ENCODE results near the gene ACADM. TPM values are rescaled to one million over a fixed set of nuclear protein-coding genes. Genes with fewer than 3 reads are reported as not detected.

The ACADM gene
- total RNA-seq, 1 experiment from 2014 or later: 21.6 TPM

GRCh38 chr1:75696000-75696399 is 28.5 kb upstream of the ACADM start:
- DNase-seq: no peak
- no peaks in the 10 kb centered on the region for H3K4me1 Mint-ChIP-seq (ENCODE audit: low read depth, unreplicated experiment)
- no peak overlapping the region for H3K4me3 Mint-ChIP-seq (ENCODE audit: low read depth, unreplicated experiment)
- H3K9me3 Mint-ChIP-seq (ENCODE audit: low read depth, unreplicated experiment): peaks cover 6% of the 10 kb centered on the region
- peaks cover 26% of the 10 kb centered on the region for H3K27me3 Mint-ChIP-seq (ENCODE audit: unreplicated experiment)
- H3K27ac Mint-ChIP-seq (ENCODE audit: unreplicated experiment): no peak overlapping the region
- BruUV-seq (replicated peaks): no TSS peak
- H3K36me3 Mint-ChIP-seq (ENCODE audit: insufficient read depth, unreplicated experiment): no peaks in the 10 kb centered on the region
- TF ChIP-seq CTCF (IDR thresholded peaks at IDR 0.05; ENCODE audit: unreplicated experiment): no peak
- intact Hi-C loops (cut with micrococcal nuclease; ENCODE audit: unreplicated experiment): no loop called here
- CTCF ChIA-PET: no interaction called here

GRCh38 chr1:75707191-75707590 is 17.3 kb upstream of the ACADM start:
- no peak overlapping the region for H3K4me3 Mint-ChIP-seq (ENCODE audit: low read depth, unreplicated experiment)
- no peaks in the 10 kb centered on the region for H3K9me3 Mint-ChIP-seq (ENCODE audit: low read depth, unreplicated experiment)
- H3K4me1 Mint-ChIP-seq (ENCODE audit: low read depth, unreplicated experiment): no peaks in the 10 kb centered on the region
- BruUV-seq (replicated peaks): no TSS peak
- H3K36me3 Mint-ChIP-seq (ENCODE audit: insufficient read depth, unreplicated experiment): no peaks in the 10 kb centered on the region
- no peak overlapping the region for H3K27ac Mint-ChIP-seq (ENCODE audit: unreplicated experiment)
- CTCF ChIA-PET: no interaction called here
- no peak for DNase-seq
- intact Hi-C loops (cut with micrococcal nuclease; ENCODE audit: unreplicated experiment): no loop called here
- TF ChIP-seq CTCF (IDR thresholded peaks at IDR 0.05; ENCODE audit: unreplicated experiment): no peak
- no peaks in the 10 kb centered on the region for H3K27me3 Mint-ChIP-seq (ENCODE audit: unreplicated experiment)

- intact Hi-C loops (cut with micrococcal nuclease; ENCODE audit: unreplicated experiment): no loop called here
- CTCF ChIA-PET: interaction anchor here (0.5 kb wide), 1 partner anchor 871 kb away, joined by 6 read pairs; no protein-coding TSS in a partner anchor
- Mint-ChIP-seq H3K4me1 (ENCODE audit: low read depth, unreplicated experiment) (no peaks in the 10 kb centered on the region), H3K36me3 (ENCODE audit: insufficient read depth, unreplicated experiment) (no peaks in the 10 kb centered on the region), H3K27ac (ENCODE audit: unreplicated experiment) (no peak overlapping the region), H3K9me3 (ENCODE audit: low read depth, unreplicated experiment) (no peaks in the 10 kb centered on the region), H3K27me3 (ENCODE audit: unreplicated experiment) (no peaks in the 10 kb centered on the region), H3K4me3 (ENCODE audit: low read depth, unreplicated experiment) (no peak overlapping the region)
- BruUV-seq (replicated peaks): no TSS peak
- DNase-seq: no peak
- TF ChIP-seq CTCF (IDR thresholded peaks at IDR 0.05; ENCODE audit: unreplicated experiment): no peak
Measured at GRCh38 chr1:75708910-75709309, 15.6 kb upstream of the ACADM start.

- Mint-ChIP-seq H3K27ac (ENCODE audit: unreplicated experiment) (no peak overlapping the region), H3K4me1 (ENCODE audit: low read depth, unreplicated experiment) (no peaks in the 10 kb centered on the region), H3K4me3 (ENCODE audit: low read depth, unreplicated experiment) (no peak overlapping the region), H3K9me3 (ENCODE audit: low read depth, unreplicated experiment) (no peaks in the 10 kb centered on the region), H3K36me3 (ENCODE audit: insufficient read depth, unreplicated experiment) (no peaks in the 10 kb centered on the region), H3K27me3 (ENCODE audit: unreplicated experiment) (no peaks in the 10 kb centered on the region)
- BruUV-seq (replicated peaks): no TSS peak
- intact Hi-C loops (cut with micrococcal nuclease; ENCODE audit: unreplicated experiment): no loop called here
- TF ChIP-seq CTCF (IDR thresholded peaks at IDR 0.05; ENCODE audit: unreplicated experiment): no peak
- CTCF ChIA-PET: no interaction called here
- no peak for DNase-seq
Measured at GRCh38 chr1:75710832-75711231, 13.7 kb upstream of the ACADM start.
